ENCODE results near the gene STX12.
"Not testable (repeated sequence)": the region's sequence is repeated elsewhere in the genome, so short reads cannot be mapped to it uniquely, and the experiment has no call there.

STX12 gene

DNA sequence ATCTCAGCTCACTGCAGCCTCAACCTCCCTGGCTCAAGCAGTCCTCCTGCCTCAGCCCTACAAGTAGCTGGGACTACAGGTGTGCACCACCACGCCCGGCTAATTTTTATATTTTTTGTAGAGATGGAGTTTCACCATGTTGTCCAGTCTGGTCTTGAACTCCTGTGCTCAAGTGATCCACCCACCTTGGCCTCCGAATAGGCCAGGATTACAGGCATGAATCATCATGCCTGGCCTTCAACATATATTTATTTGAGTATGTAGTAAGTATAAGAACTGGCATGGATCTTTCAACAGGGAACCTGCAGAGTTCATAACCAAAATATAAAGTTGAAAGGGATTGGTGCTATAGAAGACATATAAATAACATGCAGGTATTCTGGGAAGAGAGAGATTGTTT is 2.3 kb downstream of the STX12 start:
- DNase-seq (ENCODE audit: low spot score); FAIRE-seq: not testable (repeated sequence)

DNA sequence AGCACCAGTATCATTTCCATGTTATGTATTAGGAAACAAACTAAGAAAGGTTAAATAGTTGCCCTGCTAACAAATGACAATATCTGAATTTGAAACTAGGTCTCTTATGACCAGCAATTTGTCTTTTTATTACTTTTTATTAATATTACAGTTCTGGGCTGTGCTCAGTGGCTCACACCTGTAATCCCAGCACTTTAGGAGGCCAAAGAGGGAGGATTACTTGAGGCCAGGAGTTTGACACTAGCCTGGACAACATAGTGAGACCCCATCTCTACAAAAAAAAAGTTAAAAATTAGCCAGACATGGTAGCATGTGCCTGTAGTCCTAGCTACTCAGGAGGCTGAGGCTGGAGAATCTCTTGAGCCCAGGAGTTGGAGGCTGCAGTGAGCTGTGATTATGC is 3.3 kb downstream of the STX12 start:
- not testable (repeated sequence) for DNase-seq (ENCODE audit: low spot score); FAIRE-seq

DNA sequence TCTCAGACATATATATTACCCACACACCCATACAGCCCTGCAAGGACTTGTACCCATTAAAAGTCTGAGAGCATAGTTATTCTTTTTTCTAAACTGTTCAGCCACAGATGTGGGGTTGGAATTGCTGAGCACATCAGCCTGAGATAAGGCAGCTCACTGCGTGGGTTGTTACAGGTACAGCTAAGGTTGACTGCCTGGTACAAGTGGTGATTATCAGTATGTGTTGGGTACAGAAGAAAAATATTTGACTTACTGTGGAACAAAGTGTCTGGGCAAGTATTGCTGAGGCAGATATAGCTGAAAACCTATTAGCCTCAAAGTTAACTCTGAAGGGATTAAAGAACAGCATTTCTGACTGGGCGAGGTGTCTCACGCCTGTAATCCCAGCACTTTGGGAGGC is 5.0 kb downstream of the STX12 start:
- no peak for DNase-seq (ENCODE audit: low spot score)
- FAIRE-seq, result no peak

DNA sequence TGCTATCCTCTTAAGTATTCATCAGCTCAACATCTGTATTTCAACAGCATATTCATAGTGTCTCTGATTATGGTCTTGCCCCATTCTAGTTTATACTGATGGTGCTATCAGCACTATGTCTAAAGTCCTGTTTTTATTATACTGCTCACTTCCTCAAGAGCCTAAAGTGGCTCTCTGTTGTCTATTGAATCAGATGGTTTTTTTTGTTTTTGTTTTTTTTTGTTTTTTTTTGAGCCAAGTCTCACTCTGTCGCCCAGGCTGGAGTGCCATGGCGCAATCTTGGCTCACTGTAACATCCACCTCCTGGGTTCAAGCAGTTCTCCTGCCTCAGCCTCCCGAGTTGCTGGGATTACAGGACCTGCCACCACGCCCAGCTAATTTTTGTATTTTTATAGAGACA is 6.1 kb downstream of the STX12 start:
- DNase-seq (ENCODE audit: low spot score) (no peak), FAIRE-seq (no peak)

DNA sequence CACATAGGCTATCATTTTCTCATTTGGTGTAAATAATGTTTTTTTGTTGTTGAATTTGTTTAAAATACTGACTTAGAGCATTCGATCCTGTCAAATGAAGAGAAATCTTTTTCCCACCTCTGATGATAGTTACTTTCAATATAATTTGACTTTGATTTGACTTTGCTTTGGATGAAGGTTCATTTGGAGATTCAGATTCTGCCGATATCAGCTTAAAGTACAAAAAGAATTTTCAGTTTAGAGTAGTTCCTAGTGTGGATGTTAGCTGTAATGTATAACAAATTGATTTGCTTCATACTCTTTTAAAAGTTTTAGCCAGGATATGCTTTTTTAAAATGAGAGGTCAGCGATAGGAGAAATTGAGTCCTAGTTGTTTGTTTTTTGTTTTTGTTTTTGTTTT is 9.9 kb downstream of the STX12 start:
- FAIRE-seq (no peak), DNase-seq (ENCODE audit: low spot score) (no peak)

DNA sequence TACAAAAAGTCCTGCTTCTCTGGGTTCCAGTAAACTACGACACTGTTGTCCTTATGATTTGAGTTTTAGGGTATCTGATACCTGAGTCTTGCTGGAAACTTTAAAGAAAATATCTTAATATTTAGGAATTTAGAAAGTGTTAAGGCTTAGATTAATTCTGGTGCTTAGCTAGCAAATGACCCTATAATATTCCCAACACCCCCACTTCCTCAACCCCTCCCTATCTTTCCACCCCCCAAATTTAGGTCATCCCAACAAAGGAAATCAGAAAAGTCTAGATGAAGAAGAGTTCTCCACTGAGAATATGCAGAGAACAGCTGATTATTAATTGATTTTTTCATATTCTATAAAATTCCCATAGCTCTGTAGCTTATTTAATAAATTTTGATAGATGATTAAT is 11.7 kb downstream of the STX12 start:
- DNase-seq (ENCODE audit: low spot score), result no peak
- FAIRE-seq, result no peak

DNA sequence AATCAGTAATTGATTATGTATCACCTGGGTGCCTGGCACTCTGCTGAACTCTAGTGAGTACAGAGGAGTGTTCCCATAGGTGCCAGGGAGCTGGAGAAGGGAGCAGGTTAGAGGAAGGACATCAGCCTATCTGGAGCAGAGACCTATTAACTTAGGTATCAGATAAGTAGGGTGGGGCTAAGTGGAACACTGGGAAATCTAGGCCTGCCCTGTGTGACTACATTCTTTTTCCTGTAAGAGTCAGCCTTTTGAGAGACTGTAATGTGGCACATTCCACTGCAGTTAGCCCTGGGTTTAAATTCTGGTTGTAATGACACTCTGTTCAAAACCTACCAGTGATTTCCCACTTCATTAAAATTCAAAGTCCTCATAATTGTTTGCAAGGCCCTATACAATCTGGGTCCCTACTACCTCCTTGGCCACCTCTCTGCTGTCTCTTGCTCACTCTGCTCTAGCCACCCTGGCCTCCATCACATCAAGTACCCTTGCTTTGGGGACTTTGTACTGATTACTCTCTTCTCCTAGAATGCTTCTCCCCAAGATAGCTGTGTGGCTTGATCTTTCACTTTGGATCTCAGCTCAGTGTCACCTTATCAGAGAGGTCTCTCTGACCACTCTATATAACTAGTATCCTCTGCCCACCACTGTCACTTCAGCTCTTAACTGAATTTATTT is 12.9 kb downstream of the STX12 start:
- FAIRE-seq (no peak), DNase-seq (ENCODE audit: low spot score) (no peak)

DNA sequence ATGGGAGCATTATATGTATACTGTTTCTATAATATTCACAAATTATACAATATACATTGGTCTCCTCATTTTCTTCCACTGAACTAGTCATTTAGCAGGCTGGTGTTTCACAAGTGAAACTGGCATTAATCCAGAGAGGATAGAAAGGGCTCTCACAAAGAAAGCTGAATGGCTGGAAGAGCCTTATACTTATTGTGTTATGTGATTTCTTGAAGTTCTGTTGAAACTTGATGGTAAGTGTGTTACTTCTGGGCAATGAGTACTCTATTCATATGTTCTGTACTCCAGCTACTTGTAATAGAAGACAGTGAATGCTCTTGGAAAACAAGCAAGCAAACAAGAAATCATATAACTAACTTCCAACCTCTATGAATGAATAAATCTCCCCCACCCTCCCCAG is 14.9 kb downstream of the STX12 start:
- FAIRE-seq, result no peak
- DNase-seq (ENCODE audit: low spot score), result no peak

DNA sequence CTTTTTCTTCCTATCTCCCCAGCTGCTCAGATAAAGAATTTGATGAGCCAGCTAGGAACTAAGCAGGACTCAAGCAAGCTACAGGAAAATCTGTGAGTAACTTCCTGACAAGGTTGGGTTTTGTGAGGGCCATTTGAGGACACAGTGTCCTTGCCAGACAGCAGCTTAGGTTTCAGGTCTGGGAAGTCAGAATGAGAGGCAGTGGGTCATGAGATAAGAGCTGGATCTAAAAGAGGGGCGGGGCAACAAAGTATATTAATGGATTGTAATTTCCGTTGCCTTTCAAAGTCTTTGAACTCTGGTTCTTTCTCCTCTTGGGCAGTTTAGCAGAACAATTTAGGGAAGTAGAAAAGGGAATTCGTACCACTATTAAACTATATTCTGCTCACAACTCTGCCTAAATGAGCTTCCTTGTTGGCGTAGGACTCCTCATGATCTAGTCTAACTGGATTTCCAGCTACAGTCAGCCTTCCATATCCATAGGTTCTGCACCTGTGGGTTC is 16.6 kb downstream of the STX12 start:
- DNase-seq (ENCODE audit: low spot score) (no peak), FAIRE-seq (no peak)

DNA sequence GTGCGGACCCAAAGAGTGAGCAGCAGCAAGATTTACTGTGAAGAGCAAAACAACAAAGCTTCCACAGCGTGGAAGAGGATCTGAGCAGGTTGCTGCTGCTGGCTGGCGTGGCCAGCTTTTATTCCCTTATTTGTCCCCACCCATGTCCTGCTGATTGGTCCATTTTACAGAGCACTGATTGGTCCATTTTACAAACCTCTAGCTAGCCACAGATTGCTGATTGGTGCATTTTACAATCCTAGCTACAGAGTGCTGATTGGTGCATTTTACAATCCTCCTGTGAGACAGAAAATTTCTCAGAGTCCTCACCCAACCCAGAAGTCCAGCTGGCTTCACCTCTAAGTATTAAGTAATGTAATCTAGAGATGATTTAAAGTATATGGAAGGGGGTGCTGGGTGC is 17.3 kb downstream of the STX12 start:
- not testable (repeated sequence) for FAIRE-seq

DNA sequence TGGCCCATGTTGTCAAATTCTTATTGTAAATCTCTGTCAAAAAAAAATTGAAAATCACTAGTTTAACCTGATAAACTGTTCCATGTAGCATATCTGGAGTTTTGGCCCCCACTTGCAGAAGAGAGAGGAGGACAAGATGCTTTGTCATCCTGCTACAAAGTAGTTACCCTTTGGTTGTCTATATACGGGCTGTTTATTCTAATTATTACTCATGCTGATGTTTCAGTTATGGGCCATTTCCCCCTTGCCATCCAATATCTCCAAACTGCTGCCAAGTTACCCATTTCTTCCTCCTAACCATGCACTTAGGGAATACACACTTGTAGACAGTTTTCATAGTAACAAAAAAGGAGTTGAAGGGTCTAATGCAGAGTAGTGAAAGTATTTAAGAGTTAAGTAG is 22.6 kb downstream of the STX12 start:
- DNase-seq (ENCODE audit: low spot score), result no peak
- no peak for FAIRE-seq

More for the DNA sequence above, 17.3 kb downstream of the STX12 start:
- DNase-seq (ENCODE audit: low spot score), result not testable (repeated sequence)

DNA sequence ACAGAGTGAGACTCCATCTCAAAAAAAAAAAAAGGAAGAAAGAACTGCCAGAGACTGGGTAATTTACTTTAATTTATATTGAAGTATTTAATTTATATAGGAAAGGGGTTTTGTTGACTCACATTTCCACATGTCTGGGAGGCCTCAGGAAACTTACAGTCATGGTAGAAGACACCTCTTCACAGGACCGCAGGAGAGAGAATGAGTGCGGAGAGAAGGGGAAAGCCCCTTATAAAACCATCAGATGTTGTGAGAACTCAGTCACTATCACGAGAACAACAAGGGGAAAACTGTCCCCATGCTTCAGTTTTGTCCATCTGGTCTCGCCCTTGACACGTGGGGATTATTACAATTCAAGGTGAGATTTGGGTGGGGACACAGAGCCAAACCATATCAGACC is 31.8 kb downstream of the STX12 start:
- FAIRE-seq (no peak), DNase-seq (ENCODE audit: low spot score) (no peak)

DNA sequence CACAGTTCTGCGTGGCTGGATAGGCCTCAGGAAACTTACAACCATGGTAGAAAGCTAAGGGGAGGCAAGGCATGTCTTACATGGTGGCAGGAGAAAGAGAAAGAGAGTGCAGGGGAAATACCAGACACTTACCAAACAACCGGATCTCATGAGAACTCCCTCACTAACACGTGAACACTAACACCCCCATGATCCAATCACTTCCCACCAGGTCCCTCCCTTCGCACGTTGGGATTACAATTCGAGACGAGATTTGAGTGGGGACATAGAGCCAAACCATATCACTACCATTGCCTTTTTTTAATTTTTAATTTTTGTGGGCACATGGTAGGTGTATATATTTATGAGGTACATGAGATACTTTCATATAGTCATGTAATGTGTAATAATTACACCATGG is 33.7 kb downstream of the STX12 start:
- DNase-seq (ENCODE audit: low spot score) (no peak), FAIRE-seq (no peak)

DNA sequence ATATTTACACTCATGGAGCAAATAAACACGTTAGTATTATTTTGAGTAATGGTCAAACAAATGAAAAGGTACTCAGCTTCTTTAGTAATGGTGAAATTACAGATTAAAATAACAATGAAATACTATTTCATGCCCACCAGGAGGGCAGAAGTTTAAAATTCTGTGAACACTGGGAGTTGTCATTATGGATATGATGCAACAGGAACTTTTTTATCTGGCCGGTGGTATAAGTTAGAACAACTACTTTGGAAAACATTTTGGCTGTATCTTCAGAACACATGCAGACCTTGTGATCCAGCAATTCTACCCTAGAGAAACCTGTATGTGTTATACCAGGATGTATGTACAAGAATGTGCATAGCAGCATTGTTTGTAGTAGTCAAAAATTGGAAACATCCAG is 34.4 kb downstream of the STX12 start:
- DNase-seq (ENCODE audit: low spot score), result no peak
- no peak for FAIRE-seq

DNA sequence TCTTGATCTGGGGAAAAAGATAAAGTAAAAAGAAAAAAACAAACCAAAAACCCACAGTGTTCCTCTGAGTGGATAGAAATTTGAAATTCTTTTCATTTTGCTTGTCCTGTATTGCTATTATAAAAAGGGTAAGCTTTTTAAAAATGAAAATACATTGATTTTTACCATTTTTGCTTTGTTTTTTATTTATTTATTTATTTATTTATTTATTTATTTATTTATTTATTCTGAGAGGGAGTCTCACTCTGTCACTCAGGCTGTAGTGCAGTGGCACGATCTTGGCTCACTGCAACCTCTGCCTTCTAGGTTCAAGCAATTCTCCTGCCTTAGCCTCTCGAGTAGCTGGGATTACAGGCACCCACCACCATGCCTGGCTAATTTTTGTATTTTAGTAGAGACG is 35.1 kb downstream of the STX12 start:
- FAIRE-seq; DNase-seq (ENCODE audit: low spot score): not testable (repeated sequence)

DNA sequence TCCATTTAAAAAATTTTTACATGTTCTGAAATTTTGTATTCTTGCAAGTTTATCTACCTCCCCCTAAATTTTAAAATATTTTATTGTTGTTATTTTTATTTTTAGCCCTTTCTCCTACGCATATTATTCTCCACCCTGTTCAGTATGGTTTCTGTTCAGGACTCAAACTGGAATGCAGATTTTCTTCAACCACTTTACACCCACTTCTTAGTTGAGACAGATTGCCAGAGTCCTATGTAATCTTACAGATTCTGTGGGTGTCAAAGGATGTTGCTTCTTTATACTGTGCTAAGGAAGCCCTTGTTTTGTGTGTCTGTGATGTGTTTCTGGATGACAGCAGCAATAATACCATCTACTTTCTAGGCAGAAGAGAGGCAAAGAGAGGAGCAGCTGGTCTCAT is 36.9 kb downstream of the STX12 start:
- FAIRE-seq (no peak), DNase-seq (ENCODE audit: low spot score) (no peak)

DNA sequence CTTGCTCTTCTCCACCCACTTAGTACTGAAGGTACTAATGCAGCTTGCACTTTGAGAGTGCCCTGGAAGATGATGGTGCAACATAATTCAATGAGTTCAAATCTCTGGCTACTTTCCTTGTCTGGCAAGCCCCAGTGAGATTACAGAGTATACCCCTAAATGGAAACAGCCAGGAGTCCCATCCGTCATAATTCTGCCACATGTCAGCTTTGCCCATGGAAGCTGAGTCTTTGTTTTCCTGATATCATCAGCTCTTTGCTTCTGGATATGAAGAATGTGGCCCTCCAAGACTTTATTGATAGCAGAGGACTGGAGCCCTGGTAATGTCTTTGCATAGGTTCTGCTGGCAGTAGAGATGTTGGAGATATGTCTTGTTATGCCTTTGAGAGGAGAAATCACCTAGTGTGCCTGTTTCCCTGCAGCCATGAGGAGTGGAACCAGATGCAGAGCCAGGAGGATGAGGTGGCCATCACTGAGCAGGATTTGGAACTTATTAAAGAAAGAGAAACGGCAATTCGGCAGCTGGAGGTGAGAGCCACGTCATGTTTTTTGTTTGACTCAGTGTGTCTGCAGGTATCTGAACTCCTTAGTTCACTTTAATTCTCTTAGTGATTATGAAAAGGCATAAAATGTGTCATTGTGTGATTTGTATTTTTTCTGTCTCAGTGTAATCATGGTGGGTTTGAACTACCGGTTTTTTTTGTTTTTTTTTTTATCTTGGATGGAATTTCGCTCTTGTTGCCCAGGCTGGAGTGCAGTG is 38.9 kb downstream of the STX12 start:
- FAIRE-seq, result no peak

DNA sequence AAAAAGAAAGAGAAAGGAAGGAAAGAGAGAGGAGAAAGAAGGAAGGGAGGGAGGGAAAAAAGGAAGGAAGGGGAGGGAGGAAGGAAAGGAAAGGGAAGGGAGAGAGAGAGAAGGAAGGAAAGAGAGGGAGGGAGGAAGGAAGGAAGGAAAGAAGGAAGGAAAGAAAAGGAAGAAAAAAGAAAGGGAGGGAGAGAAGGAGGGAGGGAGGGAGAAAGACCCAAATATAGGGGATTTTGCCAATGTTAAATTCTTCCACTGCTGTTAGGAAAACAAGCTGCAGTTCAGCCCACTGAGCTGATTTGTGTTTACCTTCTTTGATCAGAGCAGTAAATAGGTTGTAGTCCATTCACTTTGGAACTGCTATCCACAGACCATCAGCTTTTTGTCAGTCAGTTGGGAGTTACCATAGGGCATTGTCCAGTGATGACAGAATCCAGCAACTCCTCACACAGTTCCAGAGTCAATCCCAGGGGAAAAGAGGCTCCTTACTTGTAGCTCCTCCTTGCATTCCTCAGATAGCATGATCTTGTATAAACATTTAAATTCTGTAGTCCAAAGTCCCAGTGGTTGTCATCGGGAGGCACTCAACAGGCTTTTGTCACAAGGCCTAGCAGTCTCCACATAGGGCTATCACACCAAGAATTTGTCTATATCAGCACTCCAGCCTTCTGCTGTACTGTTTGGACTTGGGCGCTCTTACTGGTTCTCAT is 44.1 kb downstream of the STX12 start:
- FAIRE-seq, result no peak
- DNase-seq (ENCODE audit: low spot score), result no peak

More for the DNA sequence above, 38.9 kb downstream of the STX12 start:
- no peak for DNase-seq (ENCODE audit: low spot score)

DNA sequence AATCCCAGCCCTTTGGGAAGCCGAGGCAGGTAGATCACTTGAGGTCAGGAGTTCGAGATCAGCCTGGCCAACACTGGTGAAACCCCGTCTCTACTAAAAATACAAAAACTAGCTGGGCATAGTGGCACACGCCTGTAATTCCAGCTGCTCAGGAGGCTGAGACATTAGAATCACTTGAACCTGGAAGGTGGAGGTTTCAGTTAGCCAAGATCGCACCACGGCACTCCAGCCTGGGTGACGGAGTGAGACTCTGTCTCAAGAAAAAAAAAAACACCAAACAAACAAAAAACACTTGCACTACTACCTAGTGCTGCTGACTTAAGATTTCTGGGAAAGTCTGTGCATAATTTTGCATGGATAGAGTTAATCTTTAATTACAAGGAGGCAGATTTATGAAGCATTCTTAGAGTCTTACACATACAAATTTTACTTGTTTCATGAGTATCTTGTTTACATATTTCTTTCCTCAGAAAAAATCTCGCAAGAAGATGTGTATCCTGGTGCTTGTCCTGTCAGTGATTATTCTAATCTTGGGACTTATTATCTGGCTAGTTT is 48.8 kb downstream of the STX12 start:
- DNase-seq (ENCODE audit: low spot score) (no peak), FAIRE-seq (no peak)

DNA sequence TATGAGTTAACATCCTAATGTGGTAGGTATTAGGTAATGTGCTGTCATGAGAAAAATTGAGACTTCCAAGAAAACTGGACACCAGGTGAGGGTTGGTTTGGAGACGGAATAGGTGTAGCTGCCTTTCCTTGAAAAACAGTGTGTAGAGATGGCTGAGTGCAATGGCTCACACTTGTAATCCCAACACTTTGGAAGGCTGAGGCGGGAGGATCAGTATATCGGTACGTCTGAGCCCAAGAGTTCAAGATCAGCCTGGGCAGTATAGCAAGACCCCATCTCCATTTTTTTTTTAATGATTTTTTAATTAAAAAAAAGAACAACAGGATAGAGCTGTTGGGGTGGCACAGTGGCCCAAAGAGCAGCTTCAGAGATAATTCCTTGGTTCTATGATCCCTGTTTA is 50.8 kb downstream of the STX12 start:
- FAIRE-seq, result no peak
- no peak for DNase-seq (ENCODE audit: low spot score)

DNA sequence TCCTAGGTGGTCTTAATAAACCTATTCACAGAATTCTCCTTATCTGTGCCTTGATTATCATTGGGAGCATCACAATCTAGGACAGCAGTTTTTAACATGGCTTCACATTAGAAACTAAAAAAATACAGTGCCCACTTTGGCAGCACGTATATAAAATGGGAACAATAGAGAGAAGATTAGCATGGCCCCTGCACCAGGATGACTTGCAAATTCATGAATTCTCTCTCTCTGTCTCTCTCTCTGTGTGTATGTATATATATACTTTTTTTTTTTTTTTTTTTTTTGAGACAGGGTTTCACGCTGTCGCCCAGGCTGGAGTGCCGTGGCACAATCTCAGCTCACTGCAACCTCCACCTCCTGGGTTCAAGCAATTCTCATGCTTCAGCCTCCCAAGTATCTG is 51.4 kb downstream of the STX12 start:
- no peak for DNase-seq (ENCODE audit: low spot score)
- FAIRE-seq, result no peak
